Measurements from ENCODE around the gene IL34. TPM values are rescaled to one million over a fixed set of nuclear protein-coding genes. Genes with fewer than 3 reads are reported as not detected.

The IL34 gene
- total RNA-seq, 1 experiment from 2014 or later: 4.4 TPM

GRCh38 chr16:70709457-70709856 is 63.1 kb downstream of the IL34 start:
- H4K20me1 ChIP-seq (ENCODE audit: control insufficient read depth, insufficient read depth, insufficient read length): no peaks in the 10 kb centered on the region
- H3K27ac ChIP-seq (ENCODE audit: insufficient read length, low read depth, low read length): no peak overlapping the region
- H3K9me3 ChIP-seq (ENCODE audit: control insufficient read depth, low read depth, low read length): no peaks in the 10 kb centered on the region
- H3K18ac ChIP-seq (ENCODE audit: insufficient read length, low read depth, low read length): no peak overlapping the region
- H2AK5ac ChIP-seq (ENCODE audit: insufficient read length, low read length): no peak overlapping the region
- peaks cover 4 to 9% (median 7%) of the 10 kb centered on the region in 3 experiments; a peak in 4 of 7 replicates for H3K36me3 Mint-ChIP-seq (ENCODE audit: insufficient read depth in 1 of 3, low read depth in 3 of 3)
- H2AFZ ChIP-seq (ENCODE audit: low read length): no peak overlapping the region
- no peaks in the 10 kb centered on the region for H3K79me2 ChIP-seq (ENCODE audit: insufficient read depth, low read length)
- no peak for DNase-seq
- H3K9ac ChIP-seq (ENCODE audit: extremely low read depth, insufficient read length, low read length): no peak overlapping the region
- peak overlapping the region in 1 of 3 experiments; percentile 62; a peak in 2 of 7 replicates for H3K27ac Mint-ChIP-seq
- H3K4me1 ChIP-seq (ENCODE audit: insufficient read depth, low read length): peaks cover 7% of the 10 kb centered on the region; the same call in 1 of the 2 replicates
- H3K4me2 ChIP-seq (ENCODE audit: insufficient read depth, insufficient read length, low read length): no peak overlapping the region
- H2BK12ac ChIP-seq (ENCODE audit: insufficient read length, low read depth, low read length): no peak overlapping the region
- H2BK20ac ChIP-seq (ENCODE audit: low read depth, low read length, poor library complexity, severe bottlenecking): no peak overlapping the region
- no CpG with 5 or more reads among the region's 5 CpGs for WGBS (ENCODE audit: extremely low coverage, insufficient read length, low lambda C conversion rate)
- H2BK15ac ChIP-seq (ENCODE audit: low read depth, low read length): no peak overlapping the region
- peak overlapping the region; percentile 15 for H4K91ac ChIP-seq (ENCODE audit: insufficient read length, low read depth, low read length)
- H3K9me3 Mint-ChIP-seq: no peaks in the 10 kb centered on the region; a peak in 1 of 5 replicates
- H3K27me3 Mint-ChIP-seq (ENCODE audit: low read depth): no peaks in the 10 kb centered on the region; the same call in 1 of the 2 replicates
- no peak overlapping the region for H4K5ac ChIP-seq (ENCODE audit: insufficient read length, low read depth, low read length)
- no peak for TF ChIP-seq CTCF (conservative IDR thresholded peaks at IDR 0.05)
- no peaks in the 10 kb centered on the region for H3K79me1 ChIP-seq (ENCODE audit: insufficient read depth, low read depth, low read length, poor library complexity, severe bottlenecking)
- no peak overlapping the region for H2BK5ac ChIP-seq (ENCODE audit: insufficient read length, low read length)
- H3K56ac ChIP-seq (ENCODE audit: insufficient read length, low read depth, low read length): no peak overlapping the region
- no peak overlapping the region for H3K23ac ChIP-seq (ENCODE audit: insufficient read length, low read depth, low read length)
- H2BK120ac ChIP-seq (ENCODE audit: low read depth, low read length, poor library complexity, severe bottlenecking): no peak overlapping the region
- no peak overlapping the region for H3K4ac ChIP-seq (ENCODE audit: low read depth, low read length)
- H3K4me1 Mint-ChIP-seq: peaks cover 51 to 55% of the 10 kb centered on the region in 2 experiments
- H4K8ac ChIP-seq (replicated peaks; ENCODE audit: insufficient read length, low read depth, low read length): no peak overlapping the region
- H3K27me3 ChIP-seq (ENCODE audit: insufficient read depth, low read length): no peaks in the 10 kb centered on the region
- H3T11ph ChIP-seq (ENCODE audit: low read length): no peak overlapping the region
- H3K23me2 ChIP-seq (ENCODE audit: insufficient read length, low read depth, low read length, poor library complexity, severe bottlenecking): no peaks in the 10 kb centered on the region
- no peak overlapping the region for H3K14ac ChIP-seq (ENCODE audit: insufficient read depth, low read length)
- H3K4me3 Mint-ChIP-seq: no peak overlapping the region

All from H9 (cell line).